GM21825 (cell line): ENCODE data around the gene YARS1.

Experiments
- ATAC-seq: cut with Tn5 transposase; IDR thresholded peaks from one replicate; pipeline ENCODE4 v1.9.1; 2021; ENCODE audit warnings: mild to moderate bottlenecking, moderate library complexity; ENCODE audit not compliant: unreplicated experiment

Gene YARS1

GRCh38 chr1:32782086-32782485 is 35.1 kb downstream of the YARS1 start:
- ATAC-seq: no peak

GRCh38 chr1:32780628-32781234 is 36.4 kb downstream of the YARS1 start:
- ATAC-seq: no peak

GRCh38 chr1:32780005-32780404 is 37.2 kb downstream of the YARS1 start:
- no peak for ATAC-seq

GRCh38 chr1:32779242-32779641 is 37.9 kb downstream of the YARS1 start:
- ATAC-seq: no peak

- ATAC-seq: no peak
These were observed 41.4 kb downstream of the YARS1 start for GRCh38 chr1:32775640-32776337.

- no peak for ATAC-seq
These were observed 42.1 kb downstream of the YARS1 start for GRCh38 chr1:32774950-32775634.

- ATAC-seq: no peak
These were observed 42.7 kb downstream of the YARS1 start for GRCh38 chr1:32774464-32774808.

GRCh38 chr1:32773764-32774463 is 43.2 kb downstream of the YARS1 start:
- ATAC-seq: no peak

GRCh38 chr1:32773018-32773763 is 44.0 kb downstream of the YARS1 start:
- no peak for ATAC-seq

GRCh38 chr1:32772281-32773017 is 44.7 kb downstream of the YARS1 start:
- no peak for ATAC-seq

GRCh38 chr1:32771561-32772280 is 45.4 kb downstream of the YARS1 start:
- no peak for ATAC-seq

GRCh38 chr1:32770741-32771548 is 46.2 kb downstream of the YARS1 start:
- ATAC-seq: no peak

GRCh38 chr1:32770221-32770731 is 46.9 kb downstream of the YARS1 start:
- no peak for ATAC-seq

- no peak for ATAC-seq
These were observed 47.5 kb downstream of the YARS1 start for GRCh38 chr1:32769524-32770220.

- ATAC-seq: no peak
These were observed 48.9 kb downstream of the YARS1 start for GRCh38 chr1:32768110-32768850.

- ATAC-seq: no peak
These were observed 49.5 kb downstream of the YARS1 start for GRCh38 chr1:32767641-32768040.

- ATAC-seq: no peak
These were observed 50.0 kb downstream of the YARS1 start for GRCh38 chr1:32767156-32767555.
